Endometrial microvascular endothelial cells (primary cell): ENCODE data around the gene PTCH1. TPM values are rescaled to one million over a fixed set of nuclear protein-coding genes. Genes with fewer than 3 reads are reported as not detected.

Experiments
- in situ Hi-C: cut with HindIII; loops from 2 replicates; pipeline ENCODE4 v1.10.0; 2017; ENCODE audit warnings: low sequenced_read_pairs, low pct_unique_long_range_greater_than_20kb; ENCODE audit errors: inconsistent ontology term
- total RNA-seq: library from RNA; depleted of rRNA; stranded (reverse); fragments of >200 nt; gene quantifications from one replicate; pipeline ENCODE4 v1.2.3, GENCODE V29; 2015; ENCODE audit errors: inconsistent ontology term

The PTCH1 gene
- total RNA-seq, 1 donor from 2014 or later: 0.09 TPM

DNA sequence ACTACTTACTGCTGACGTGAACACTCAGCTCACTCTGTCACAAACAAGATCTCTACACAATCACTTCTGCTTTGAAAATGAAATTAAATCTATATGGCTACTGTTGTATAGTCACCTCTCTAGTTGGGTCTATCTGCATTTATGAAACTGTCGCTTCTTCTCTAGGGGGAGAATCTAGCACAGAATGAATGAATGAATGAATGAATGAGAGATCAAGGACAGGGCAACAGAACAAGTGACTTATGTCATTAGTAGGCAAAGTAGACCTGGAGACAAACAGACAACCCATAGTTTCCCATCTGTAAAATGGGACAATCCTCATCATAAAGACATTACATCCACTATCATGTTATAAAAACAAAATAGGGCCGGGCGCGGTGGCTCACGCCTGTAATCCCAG lies 13.4 kb downstream of the PTCH1 start:
- in situ Hi-C loops: no loop called here

GRCh38 chr9:95502248-95502647 lies 14.5 kb downstream of the PTCH1 start:
- in situ Hi-C loops: no loop called here

- in situ Hi-C loops: no loop called here
Measured at GRCh38 chr9:95499847-95500246, 16.9 kb downstream of the PTCH1 start.

GRCh38 chr9:95499046-95499676 lies 17.6 kb downstream of the PTCH1 start:
- in situ Hi-C loops: no loop called here

DNA sequence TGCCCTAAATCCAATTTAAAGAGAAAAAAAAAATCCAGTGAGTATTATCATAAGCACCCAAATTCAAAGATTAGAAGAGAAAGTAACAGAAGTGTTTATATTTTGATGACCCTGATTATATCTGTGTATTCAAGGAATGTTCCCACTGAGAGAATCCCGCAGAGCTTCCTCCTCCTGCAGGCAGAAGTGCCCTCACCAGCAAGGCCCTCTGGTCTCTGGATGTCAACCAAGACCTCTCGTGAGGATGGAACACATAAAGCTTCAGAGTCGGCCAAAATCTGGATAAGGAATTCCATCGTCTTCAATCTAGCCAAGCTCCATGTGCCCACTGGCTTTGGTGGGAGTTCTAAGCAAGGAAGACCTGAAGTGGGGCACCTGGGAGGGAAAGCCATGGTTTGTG lies 18.1 kb downstream of the PTCH1 start:
- in situ Hi-C loops: no loop called here

- in situ Hi-C loops: no loop called here
Measured at GRCh38 chr9:95497772-95498171, 19.0 kb downstream of the PTCH1 start.

- in situ Hi-C loops: no loop called here
Measured at GRCh38 chr9:95496687-95497086, 20.1 kb downstream of the PTCH1 start.

- in situ Hi-C loops: no loop called here
Measured at GRCh38 chr9:95495961-95496360, 20.8 kb downstream of the PTCH1 start.

DNA sequence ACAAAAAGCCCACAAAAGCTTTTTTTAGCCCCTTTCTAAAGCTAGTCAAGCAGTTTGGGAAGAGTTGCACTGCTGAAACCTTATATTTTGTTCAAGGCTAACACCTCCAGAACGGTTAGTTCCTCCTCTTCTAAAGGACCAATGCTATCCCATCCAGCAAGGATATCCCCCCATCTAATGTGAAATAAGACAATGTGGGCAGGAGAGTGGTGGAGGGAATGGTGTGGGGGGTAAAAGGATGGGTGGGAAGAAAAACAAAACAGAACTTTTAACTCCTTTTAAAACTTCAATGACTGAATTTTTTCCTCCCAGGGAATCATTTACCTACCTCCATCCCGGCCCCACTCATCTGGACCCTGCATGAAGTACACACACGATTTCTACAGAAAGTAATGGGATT lies 21.2 kb downstream of the PTCH1 start:
- in situ Hi-C loops: no loop called here

DNA sequence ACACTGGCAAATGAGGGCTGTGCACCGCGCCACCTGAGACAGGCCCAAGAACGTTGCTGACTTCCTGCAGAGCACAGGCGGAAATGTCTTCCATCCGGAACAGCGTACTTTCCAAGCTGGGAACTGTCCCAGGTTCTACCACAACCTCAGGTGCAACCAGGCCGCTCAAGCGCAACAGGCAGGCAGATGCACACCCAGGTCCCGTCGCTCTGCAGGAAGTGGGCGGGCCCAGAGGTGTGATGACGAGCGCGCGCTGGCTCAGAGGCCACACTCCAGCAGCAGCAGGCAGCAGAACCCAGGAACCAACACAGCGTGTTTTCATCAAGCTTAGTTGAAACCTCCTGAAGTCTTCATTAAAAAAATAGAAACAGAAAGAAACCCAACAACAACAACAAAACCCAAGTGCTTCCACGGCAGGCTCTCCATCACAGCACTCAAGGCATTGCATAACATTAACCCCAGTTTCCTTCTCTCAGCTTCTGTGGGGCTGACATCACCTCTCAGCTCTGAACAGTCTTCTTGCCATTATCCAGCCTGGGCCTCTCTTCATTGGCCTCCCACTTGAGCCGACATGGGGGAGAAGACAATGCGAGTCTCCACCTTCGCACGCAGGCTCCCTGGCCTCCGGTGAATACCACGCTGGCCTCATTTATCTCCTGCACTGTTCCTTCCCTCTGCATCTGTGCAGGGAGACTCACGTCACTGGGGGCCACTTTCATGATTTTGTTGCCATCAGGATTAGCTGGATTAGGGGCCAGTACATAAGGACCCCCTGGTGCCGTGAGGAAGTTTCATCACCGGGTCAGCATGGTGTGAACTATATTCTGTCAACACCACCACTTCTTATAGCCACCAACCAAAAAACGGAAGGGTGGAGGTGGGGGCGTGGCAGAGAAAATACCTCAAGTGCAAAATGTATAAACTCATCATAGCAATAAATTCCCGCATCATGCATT lies 22.1 kb downstream of the PTCH1 start:
- in situ Hi-C loops: no loop called here

- in situ Hi-C loops: no loop called here
Measured at GRCh38 chr9:95494022-95494415, 22.8 kb downstream of the PTCH1 start.

GRCh38 chr9:95493402-95493801 lies 23.4 kb downstream of the PTCH1 start:
- in situ Hi-C loops: no loop called here

DNA sequence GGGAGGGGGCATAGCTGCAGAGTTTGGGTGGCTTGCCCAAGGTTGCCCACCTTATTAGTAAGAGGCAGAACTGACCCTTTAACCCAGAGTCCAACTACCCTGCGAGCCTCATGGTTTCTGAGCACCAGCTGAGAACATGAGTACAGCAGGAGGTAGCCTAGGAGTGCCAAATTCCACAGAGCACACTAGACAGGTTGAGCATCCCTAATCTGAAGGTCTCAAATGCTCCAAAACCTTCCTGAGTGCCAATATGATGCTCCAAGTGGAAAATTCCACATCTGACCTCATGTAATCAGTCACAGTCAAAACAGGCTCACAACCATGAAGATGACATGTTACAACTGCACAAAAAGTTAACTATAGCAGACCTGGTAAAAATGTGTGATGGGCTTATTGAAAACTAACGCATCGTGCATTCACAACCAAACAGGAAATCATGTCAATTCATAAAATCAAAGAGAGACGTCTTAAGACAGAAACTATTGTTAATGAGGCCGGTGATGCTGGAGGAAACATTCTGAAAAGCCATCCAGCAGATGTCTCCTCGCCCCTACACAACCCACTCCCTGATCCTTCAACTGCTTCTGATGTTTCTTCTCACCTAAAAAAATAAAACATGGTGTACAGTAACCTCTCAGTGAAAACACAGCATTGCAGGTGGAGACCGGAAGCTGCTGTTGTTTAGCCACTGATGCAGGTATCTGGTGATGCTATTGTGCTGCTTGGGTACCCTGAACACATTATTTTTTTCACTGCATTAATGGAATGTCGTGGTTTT lies 25.0 kb downstream of the PTCH1 start:
- in situ Hi-C loops: no loop called here

- in situ Hi-C loops: no loop called here
Measured at GRCh38 chr9:95488954-95489353, 27.8 kb downstream of the PTCH1 start.

GRCh38 chr9:95486318-95486717 lies 30.5 kb downstream of the PTCH1 start:
- in situ Hi-C loops: no loop called here

- in situ Hi-C loops: no loop called here
Measured at GRCh38 chr9:95484225-95484624, 32.5 kb downstream of the PTCH1 start.

- in situ Hi-C loops: no loop called here
Measured at GRCh38 chr9:95483431-95483830, 33.3 kb downstream of the PTCH1 start.

GRCh38 chr9:95482621-95483020 lies 34.1 kb downstream of the PTCH1 start:
- in situ Hi-C loops: no loop called here

DNA sequence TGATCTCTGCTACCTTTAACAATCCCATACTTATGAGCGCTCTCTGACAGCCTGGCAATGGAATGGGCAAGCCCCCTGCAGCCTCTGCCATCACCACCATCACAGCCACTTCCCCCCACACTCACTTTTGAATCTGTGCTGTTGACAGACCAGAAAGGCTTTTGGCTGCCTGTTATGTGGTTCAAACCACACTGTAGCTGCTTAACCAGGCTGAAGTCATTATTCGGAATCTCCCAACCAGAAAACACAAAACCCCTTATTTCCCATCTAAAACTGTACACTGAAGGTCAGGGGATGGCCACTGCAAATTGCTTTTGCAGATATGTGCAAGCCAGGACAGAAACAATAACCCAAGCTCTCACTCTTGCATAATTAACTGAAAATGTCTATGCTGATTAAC lies 35.8 kb downstream of the PTCH1 start:
- in situ Hi-C loops: no loop called here

GRCh38 chr9:95480346-95480745 lies 36.4 kb downstream of the PTCH1 start:
- in situ Hi-C loops: no loop called here
